A549 (cell line): Measurements from ENCODE around the gene RPL22. TPM values are rescaled to one million over a fixed set of nuclear protein-coding genes. Genes with fewer than 3 reads are reported as not detected.

Source experiments
- ATAC-seq, 2 experiments: fragments of 200-7000 bp in 1 of 2; fragments of >200 bp in 1 of 2; cut with Nextera tagmentation in 1 of 2; cut with Tn5 transposase in 1 of 2; 3 replicates each; pipeline versions ENCODE4 v1.8.0 to v1.9.1; 2018 to 2020; ENCODE audit warnings: mild to moderate bottlenecking in 1 of 2, moderate library complexity in 1 of 2
- CTCF ChIA-PET: fragments of 300-600 bp; sonication (Branson Sonifier 250); formaldehyde crosslinking; extraction: SDS; loops from one replicate; lab custom pipeline; 2021; ENCODE audit warnings: antibody characterized with exemption, inconsistent platforms; lab: Yijun Ruan, JAX
- POLR2A ChIA-PET: fragments of 350-600 bp; formaldehyde crosslinking; extraction: SDS; loops from one replicate; lab custom pipeline; 2021; ENCODE audit warnings: antibody characterized with exemption, inconsistent platforms; lab: Yijun Ruan, JAX
- DNase-seq, 2 experiments: peaks; one replicate each; pipeline versions ENCODE4 v3.0.0 to v3.0.0-alpha.2; 2011 to 2016; ENCODE audit warnings: low read depth in 1 of 2, low spot score in 1 of 2
- FAIRE-seq: peaks from 2 replicates; lab custom pipeline; 2011; peaks lifted over from hg19 to GRCh38; lab: Jason Lieb, UNC
- H3K27ac ChIP-seq, 2 experiments: fragments of >200 bp; sonication (Bioruptor Twin); formaldehyde crosslinking; 3 replicates each; pipeline ENCODE4 v1.5.1; 2016 to 2017
- H3K4me1 ChIP-seq: fragments of >200 bp; sonication (Bioruptor Twin); formaldehyde crosslinking; 3 replicates; pipeline ENCODE4 v1.6.1; 2016
- H3K4me2 ChIP-seq: fragments of >200 bp; sonication (Bioruptor Twin); formaldehyde crosslinking; 3 replicates; pipeline ENCODE4 v1.6.1; 2016
- H3K4me3 ChIP-seq: fragments of >200 bp; sonication (Bioruptor Twin); formaldehyde crosslinking; 3 replicates; pipeline ENCODE4 v1.5.1; 2016
- H3K9me3 ChIP-seq: fragments of >200 bp; sonication (Bioruptor Twin); formaldehyde crosslinking; 3 replicates; pipeline ENCODE4 v1.6.1; 2016
- ATOH8 ChIP-seq: fragments of 250-450 bp; sonication (Bioruptor Pico); IDR thresholded peaks from 2 replicates; pipeline ENCODE4 v1.5.0; 2020; ENCODE audit warnings: low read depth, mild to moderate bottlenecking, moderate library complexity
- CHD4 ChIP-seq: fragments of 200-600 bp; sonication (generic); IDR thresholded peaks from 2 replicates; pipeline ENCODE4 v1.6.1; 2016; ENCODE audit warnings: antibody characterized with exemption, mild to moderate bottlenecking, borderline replicate concordance
- CTCF ChIP-seq: fragments of >200 bp; sonication (Bioruptor Twin); formaldehyde crosslinking; IDR thresholded peaks from 3 replicates; pipeline ENCODE4 v1.5.1; 2016
- EHMT2 ChIP-seq: fragments of 200-600 bp; sonication (generic); IDR thresholded peaks from 2 replicates; pipeline ENCODE4 v1.6.1; 2016; ENCODE audit warnings: antibody characterized with exemption, low read depth, mild to moderate bottlenecking, moderate library complexity
- FOSL2 ChIP-seq, 2 experiments: fragments of 450-650 bp in 1 of 2; fragments of >200 bp in 1 of 2; sonication (Bioruptor Twin) in 1 of 2; formaldehyde crosslinking; IDR thresholded peaks; 2 replicates each; pipeline versions ENCODE4 v1.5.0 to v1.6.1; 2016 to 2020; ENCODE audit warnings: mild to moderate bottlenecking in 1 of 2, moderate library complexity in 1 of 2
- FOXS1 ChIP-seq: fragments of 250-450 bp; sonication (Bioruptor Pico); IDR thresholded peaks from 2 replicates; pipeline ENCODE4 v1.5.0; 2020; ENCODE audit warnings: mild to moderate bottlenecking, moderate library complexity
- GATA3 ChIP-seq: IDR thresholded peaks from 2 replicates; pipeline ENCODE4 v1.6.1; 2012; ENCODE audit warnings: borderline replicate concordance
- HES2 ChIP-seq: fragments of >200 bp; sonication (Bioruptor Twin); formaldehyde crosslinking; IDR thresholded peaks from 2 replicates; pipeline ENCODE4 v1.6.1; 2016
- HOXB13 ChIP-seq: fragments of 250-450 bp; sonication (Bioruptor Pico); IDR thresholded peaks from 2 replicates; pipeline ENCODE4 v1.5.0; 2020; ENCODE audit warnings: low read depth, mild to moderate bottlenecking, moderate library complexity
- JUNB ChIP-seq: fragments of >200 bp; sonication (Bioruptor Twin); formaldehyde crosslinking; IDR thresholded peaks from 2 replicates; pipeline ENCODE4 v1.6.1; 2016
- KDM5A ChIP-seq: fragments of 200-600 bp; sonication (generic); IDR thresholded peaks from 2 replicates; pipeline ENCODE4 v1.6.1; 2016; ENCODE audit warnings: antibody characterized with exemption, mild to moderate bottlenecking
- NPAS2 ChIP-seq: fragments of 250-450 bp; sonication (Bioruptor Pico); IDR thresholded peaks from 2 replicates; pipeline ENCODE4 v1.8.0; 2022; ENCODE audit warnings: mild to moderate bottlenecking, moderate library complexity, borderline replicate concordance
- RCOR1 ChIP-seq: fragments of 150-350 bp; IDR thresholded peaks from 2 replicates; pipeline ENCODE4 v1.6.1; 2014; ENCODE audit warnings: antibody characterized with exemption, low read length, low read depth
- RFX5 ChIP-seq: fragments of 450-650 bp; IDR thresholded peaks from 2 replicates; pipeline ENCODE4 v1.7.1; 2014; ENCODE audit warnings: antibody characterized with exemption, mild to moderate bottlenecking, moderate library complexity
- USF2 ChIP-seq: fragments of 450-650 bp; IDR thresholded peaks from 2 replicates; pipeline ENCODE4 v1.6.1; 2014; ENCODE audit warnings: antibody characterized with exemption
- WGBS: methylation state at CpG from one replicate; pipeline ENCODE4 v1.1.6; 2017; ENCODE audit errors: missing lambda C conversion rate; 5-methylcytosine and 5-hydroxymethylcytosine counted together
- polyA plus RNA-seq, 4 experiments: library from polyadenylated mRNA; depleted of rRNA in 3 of 4; stranded (reverse); fragments of >200 nt; fragmentation: RNase III in 1 of 4; extraction: RNeasy Plus Mini Kit Qiagen cat#74134 plus additional on column Dnase treatment in 1 of 4; gene quantifications; 2 replicates in 3 of 4; 3 replicates in 1 of 4; pipeline ENCODE4 v1.2.3, GENCODE V29; 2011 to 2017

RPL22 gene
- polyA plus RNA-seq, 2 of the 4 experiments (the other 2 are of a cell fraction): 373 to 377 TPM

GRCh38 chr1:6210591-6211355, 11.4 kb upstream of the RPL22 start:
- FAIRE-seq (no peak), DNase-seq (no peak)
- CTCF ChIA-PET: interaction anchor here (1.2 to 1.3 kb wide), 3 partner anchors 11 to 36 kb away, joined by 4 to 5 read pairs (median 4); no protein-coding TSS in a partner anchor
- no peaks in the 10 kb centered on the region for H3K9me3 ChIP-seq
- no peak overlapping the region for H3K4me2 ChIP-seq
- WGBS: 96% methylated on average over 18 of the region's 29 CpGs
- TF ChIP-seq JUNB (no peak), HOXB13 (CRISPR knock-in tag) (no peak), EHMT2 (no peak), NPAS2 (no peak), CHD4 (no peak), KDM5A (no peak), USF2 (no peak)
- TF ChIP-seq, all 56 proteins: peak for 0
- H3K4me3 ChIP-seq: no peak overlapping the region
- ATAC-seq: no peak
- H3K27ac ChIP-seq: no peak overlapping the region
- POLR2A ChIA-PET: no interaction called here
- H3K4me1 ChIP-seq: peaks cover 9% of the 10 kb centered on the region

- H3K9me3 ChIP-seq: no peaks in the 10 kb centered on the region
- H3K4me3 ChIP-seq: no peak overlapping the region
- H3K4me2 ChIP-seq: no peak overlapping the region
- ATAC-seq: no peak
- H3K4me1 ChIP-seq: peaks cover 9% of the 10 kb centered on the region
- WGBS: 91% methylated on average over 9 of the region's 17 CpGs
- H3K27ac ChIP-seq: no peak overlapping the region
- FAIRE-seq: no peak
- no peak for DNase-seq
- CTCF ChIA-PET: interaction anchor here (1.2 to 1.3 kb wide), 3 partner anchors 12 to 37 kb away, joined by 4 to 5 read pairs (median 4); no protein-coding TSS in a partner anchor
- TF ChIP-seq HES2 (no peak), FOSL2 (IDR thresholded peaks at IDR 0.05) (no peak), FOSL2 (CRISPR knock-in tag; IDR thresholded peaks at IDR 0.05) (no peak), CTCF (no peak), RFX5 (no peak), ATOH8 (CRISPR knock-in tag) (no peak), GATA3 (no peak), FOXS1 (CRISPR knock-in tag) (no peak), RCOR1 (no peak)
- POLR2A ChIA-PET: no interaction called here
Measured at GRCh38 chr1:6209661-6210580, 10.5 kb upstream of the RPL22 start.
